ENCODE results near the gene DOCK9.

- no peak for TF ChIP-seq CTCF (IDR thresholded peaks at IDR 0.05)
- TF ChIP-seq POLR2A (IDR thresholded peaks at IDR 0.05): no peak
Observed at GRCh38 chr13:98959291-98959690, 18.6 kb downstream of the DOCK9 start.

Measured in esophagus squamous epithelium (tissue), 4 donors.